Measurements from ENCODE around the gene BLM.

DNA sequence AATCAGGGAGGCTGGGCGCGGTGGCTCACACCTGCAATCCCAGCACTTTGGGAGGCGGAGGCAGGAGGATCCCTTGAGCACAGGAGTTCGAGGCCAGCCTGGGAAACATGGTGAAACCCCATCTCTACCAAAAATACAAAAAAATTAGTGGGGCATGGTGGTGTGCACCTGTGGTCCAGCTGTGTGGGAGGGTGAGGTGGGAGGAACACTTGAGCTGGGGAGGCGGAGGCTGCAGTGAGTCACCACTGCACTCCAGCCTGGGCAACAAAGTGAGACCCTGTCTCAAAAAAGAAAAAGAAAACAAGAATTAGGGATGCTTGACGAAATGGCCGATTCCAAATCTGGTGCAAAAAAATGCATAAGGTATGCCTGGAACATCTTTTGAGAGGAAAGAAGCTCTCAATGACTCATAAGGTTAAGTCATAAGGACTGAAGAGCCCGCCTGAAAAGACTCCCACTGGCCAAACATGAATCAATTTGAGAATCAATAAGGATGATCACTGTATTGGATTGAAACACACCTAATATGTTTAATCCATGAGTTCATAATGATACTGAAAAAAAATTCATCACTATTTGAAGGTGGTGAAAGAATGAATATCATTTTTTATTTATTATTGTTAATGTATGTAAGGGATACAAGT is 27.7 kb downstream of the BLM start:
- TF ChIP-seq, protein P1, sequence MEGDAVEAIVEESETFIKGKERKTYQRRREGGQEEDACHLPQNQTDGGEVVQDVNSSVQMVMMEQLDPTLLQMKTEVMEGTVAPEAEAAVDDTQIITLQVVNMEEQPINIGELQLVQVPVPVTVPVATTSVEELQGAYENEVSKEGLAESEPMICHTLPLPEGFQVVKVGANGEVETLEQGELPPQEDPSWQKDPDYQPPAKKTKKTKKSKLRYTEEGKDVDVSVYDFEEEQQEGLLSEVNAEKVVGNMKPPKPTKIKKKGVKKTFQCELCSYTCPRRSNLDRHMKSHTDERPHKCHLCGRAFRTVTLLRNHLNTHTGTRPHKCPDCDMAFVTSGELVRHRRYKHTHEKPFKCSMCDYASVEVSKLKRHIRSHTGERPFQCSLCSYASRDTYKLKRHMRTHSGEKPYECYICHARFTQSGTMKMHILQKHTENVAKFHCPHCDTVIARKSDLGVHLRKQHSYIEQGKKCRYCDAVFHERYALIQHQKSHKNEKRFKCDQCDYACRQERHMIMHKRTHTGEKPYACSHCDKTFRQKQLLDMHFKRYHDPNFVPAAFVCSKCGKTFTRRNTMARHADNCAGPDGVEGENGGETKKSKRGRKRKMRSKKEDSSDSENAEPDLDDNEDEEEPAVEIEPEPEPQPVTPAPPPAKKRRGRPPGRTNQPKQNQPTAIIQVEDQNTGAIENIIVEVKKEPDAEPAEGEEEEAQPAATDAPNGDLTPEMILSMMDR (IDR thresholded peaks at IDR 0.05; ENCODE audit: low read depth, low read length): no peak
- TF ChIP-seq POLR2A (IDR thresholded peaks at IDR 0.05; ENCODE audit: extremely low read depth, insufficient read length) (no peak), MYC (IDR thresholded peaks at IDR 0.05; ENCODE audit: low read depth, low read length) (no peak)
- TF ChIP-seq, protein P2, sequence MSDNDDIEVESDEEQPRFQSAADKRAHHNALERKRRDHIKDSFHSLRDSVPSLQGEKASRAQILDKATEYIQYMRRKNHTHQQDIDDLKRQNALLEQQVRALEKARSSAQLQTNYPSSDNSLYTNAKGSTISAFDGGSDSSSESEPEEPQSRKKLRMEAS (IDR thresholded peaks at IDR 0.05; ENCODE audit: low read depth, low read length): no peak

All from NB4 (cell line).